Astrocyte (in vitro differentiated cells and primary cell): ENCODE measurements around the gene CDC42BPA. TPM values are rescaled to one million over a fixed set of nuclear protein-coding genes. Genes with fewer than 3 reads are reported as not detected.

Experiments used
- DNase-seq: peaks from one replicate; pipeline ENCODE4 v3.0.0-alpha.2; 2010; ENCODE audit warnings: low read depth
- FAIRE-seq: peaks from 2 replicates; lab custom pipeline; 2011; peaks lifted over from hg19 to GRCh38; lab: Jason Lieb, UNC
- H2AFZ ChIP-seq: 2 replicates; pipeline ENCODE4 v1.6.0; 2012; ENCODE audit warnings: low read depth, low read length, inconsistent platforms
- H3K27ac ChIP-seq: 2 replicates; pipeline ENCODE4 v1.5.1; 2011; ENCODE audit warnings: low read depth, low read length, inconsistent platforms
- H3K27me3 ChIP-seq: 2 replicates; pipeline ENCODE4 v1.6.0; 2011; ENCODE audit warnings: low read length, inconsistent platforms; ENCODE audit not compliant: insufficient read depth
- H3K36me3 ChIP-seq: 2 replicates; pipeline ENCODE4 v1.5.1; 2011; ENCODE audit warnings: low read length, inconsistent platforms; ENCODE audit not compliant: insufficient read depth
- H3K4me1 ChIP-seq: 2 replicates; pipeline ENCODE4 v1.5.1; 2011; ENCODE audit warnings: low read length, inconsistent platforms; ENCODE audit not compliant: insufficient read depth
- H3K4me2 ChIP-seq: 2 replicates; pipeline ENCODE4 v1.6.0; 2012; ENCODE audit warnings: low read length, inconsistent platforms
- H3K4me3 ChIP-seq: 2 replicates; pipeline ENCODE4 v1.5.1; 2011; ENCODE audit warnings: low read depth, mild to moderate bottlenecking, low read length, inconsistent platforms; ENCODE audit not compliant: insufficient read depth
- H3K79me2 ChIP-seq: 2 replicates; pipeline ENCODE4 v1.6.0; 2012; ENCODE audit warnings: mild to moderate bottlenecking, low read length, inconsistent platforms; ENCODE audit not compliant: insufficient read depth
- H3K9ac ChIP-seq: 2 replicates; pipeline ENCODE4 v1.6.0; 2012; ENCODE audit warnings: mild to moderate bottlenecking, low read length, inconsistent platforms
- H3K9me3 ChIP-seq: 2 replicates; pipeline ENCODE4 v1.5.1; 2012; ENCODE audit warnings: low read depth, mild to moderate bottlenecking, low read length, inconsistent platforms; ENCODE audit not compliant: insufficient read depth
- H4K20me1 ChIP-seq: 2 replicates; pipeline ENCODE4 v1.6.0; 2012; ENCODE audit warnings: low read length, inconsistent platforms; ENCODE audit not compliant: insufficient read depth
- H3K27ac Mint-ChIP-seq: one replicate; pipeline ENCODE4 v1.8.0; 2021; ENCODE audit warnings: mild to moderate bottlenecking, mixed read lengths; ENCODE audit not compliant: unreplicated experiment
- H3K27me3 Mint-ChIP-seq: one replicate; pipeline ENCODE4 v1.8.0; 2021; ENCODE audit warnings: low read depth, mixed read lengths; ENCODE audit not compliant: unreplicated experiment
- H3K36me3 Mint-ChIP-seq: one replicate; pipeline ENCODE4 v1.8.0; 2021; ENCODE audit warnings: low read depth, mixed read lengths; ENCODE audit not compliant: unreplicated experiment
- H3K4me1 Mint-ChIP-seq: one replicate; pipeline ENCODE4 v1.8.0; 2021; ENCODE audit warnings: low read depth, mixed read lengths; ENCODE audit not compliant: unreplicated experiment
- H3K4me3 Mint-ChIP-seq: one replicate; pipeline ENCODE4 v1.8.0; 2021; ENCODE audit warnings: mild to moderate bottlenecking, moderate library complexity, mixed read lengths; ENCODE audit not compliant: unreplicated experiment
- H3K9me3 Mint-ChIP-seq: one replicate; pipeline ENCODE4 v1.8.0; 2021; ENCODE audit warnings: mild to moderate bottlenecking, mixed read lengths; ENCODE audit not compliant: unreplicated experiment
- EZH2 ChIP-seq: IDR thresholded peaks from 2 replicates; pipeline ENCODE4 v1.6.1; 2012; ENCODE audit warnings: mild to moderate bottlenecking, low read length, inconsistent platforms; ENCODE audit not compliant: insufficient read depth
- total RNA-seq: library from RNA; stranded (reverse); gene quantifications from 2 replicates; pipeline ENCODE4 v1.2.1, GENCODE V29; 2021
- TF ChIP-seq, protein P1 (sequence below): IDR thresholded peaks from 2 replicates; pipeline ENCODE4 v1.5.1; 2011; ENCODE audit warnings: low read depth, mild to moderate bottlenecking, inconsistent platforms, low read length, moderate library complexity; ENCODE audit not compliant: insufficient read depth

Gene CDC42BPA
- total RNA-seq, 1 donor from 2014 or later = 34.5 TPM

DNA sequence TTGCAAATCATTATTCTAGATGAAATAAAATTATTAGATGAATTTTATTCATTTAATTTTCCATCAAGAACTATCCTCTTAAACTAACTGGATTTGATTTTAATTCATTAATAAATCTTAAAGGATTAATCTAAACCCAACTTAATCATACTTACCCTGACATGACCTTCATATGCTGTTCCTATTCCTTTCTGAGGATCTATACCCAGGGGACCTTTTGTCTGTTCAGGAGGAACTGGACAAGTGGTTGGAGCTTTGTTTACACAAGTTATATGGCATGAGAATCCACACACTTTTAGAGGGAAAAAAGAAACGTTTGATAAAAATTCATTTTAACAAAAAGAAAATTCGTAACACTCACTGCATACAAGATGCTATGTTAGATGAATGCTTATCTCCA is 283.0 kb downstream of the CDC42BPA start:
- DNase-seq (no peak), FAIRE-seq (no peak)
- H3K9me3 ChIP-seq = no peaks in the 10 kb centered on the region
- Mint-ChIP-seq H3K27me3 (no peaks in the 10 kb centered on the region), H3K27ac (no peak overlapping the region), H3K4me3 (no peak overlapping the region), H3K9me3 (no peaks in the 10 kb centered on the region), H3K4me1 (peaks cover 1% of the 10 kb centered on the region), H3K36me3 (peaks cover 12% of the 10 kb centered on the region)
- no peak for TF ChIP-seq EZH2
- TF ChIP-seq, protein P1, sequence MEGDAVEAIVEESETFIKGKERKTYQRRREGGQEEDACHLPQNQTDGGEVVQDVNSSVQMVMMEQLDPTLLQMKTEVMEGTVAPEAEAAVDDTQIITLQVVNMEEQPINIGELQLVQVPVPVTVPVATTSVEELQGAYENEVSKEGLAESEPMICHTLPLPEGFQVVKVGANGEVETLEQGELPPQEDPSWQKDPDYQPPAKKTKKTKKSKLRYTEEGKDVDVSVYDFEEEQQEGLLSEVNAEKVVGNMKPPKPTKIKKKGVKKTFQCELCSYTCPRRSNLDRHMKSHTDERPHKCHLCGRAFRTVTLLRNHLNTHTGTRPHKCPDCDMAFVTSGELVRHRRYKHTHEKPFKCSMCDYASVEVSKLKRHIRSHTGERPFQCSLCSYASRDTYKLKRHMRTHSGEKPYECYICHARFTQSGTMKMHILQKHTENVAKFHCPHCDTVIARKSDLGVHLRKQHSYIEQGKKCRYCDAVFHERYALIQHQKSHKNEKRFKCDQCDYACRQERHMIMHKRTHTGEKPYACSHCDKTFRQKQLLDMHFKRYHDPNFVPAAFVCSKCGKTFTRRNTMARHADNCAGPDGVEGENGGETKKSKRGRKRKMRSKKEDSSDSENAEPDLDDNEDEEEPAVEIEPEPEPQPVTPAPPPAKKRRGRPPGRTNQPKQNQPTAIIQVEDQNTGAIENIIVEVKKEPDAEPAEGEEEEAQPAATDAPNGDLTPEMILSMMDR = no peak
- H3K4me3 ChIP-seq = no peak overlapping the region
- no peak overlapping the region for H3K4me2 ChIP-seq
- no peaks in the 10 kb centered on the region for H3K27me3 ChIP-seq
- peaks cover 7% of the 10 kb centered on the region for H3K36me3 ChIP-seq
- no peaks in the 10 kb centered on the region for H4K20me1 ChIP-seq
- H3K79me2 ChIP-seq = no peaks in the 10 kb centered on the region
- H2AFZ ChIP-seq = no peak overlapping the region
- no peaks in the 10 kb centered on the region for H3K4me1 ChIP-seq
- H3K9ac ChIP-seq = no peak overlapping the region
- H3K27ac ChIP-seq = no peak overlapping the region

DNA sequence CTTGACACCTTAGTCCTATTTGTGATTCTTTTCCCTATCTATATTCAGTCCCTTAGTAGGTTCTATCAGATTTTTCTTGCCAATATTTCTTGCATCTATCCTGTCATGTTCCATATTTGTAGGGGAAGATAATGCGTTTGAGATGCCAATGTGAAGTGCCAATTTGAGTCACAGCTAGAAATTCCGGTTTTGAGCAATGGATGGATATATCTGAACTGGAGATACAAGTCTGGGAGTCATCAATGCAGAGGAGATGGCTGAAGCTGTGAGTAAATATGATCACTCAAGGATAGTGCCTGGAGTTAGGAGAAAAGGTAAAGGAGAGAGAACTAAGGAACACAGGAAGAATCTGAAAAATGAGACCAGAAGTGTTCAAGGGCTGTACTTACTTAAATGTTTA is 284.4 kb downstream of the CDC42BPA start:
- no peak overlapping the region for H3K9ac ChIP-seq
- Mint-ChIP-seq H3K4me3 (no peak overlapping the region), H3K36me3 (peaks cover 7% of the 10 kb centered on the region), H3K27ac (no peak overlapping the region), H3K27me3 (no peaks in the 10 kb centered on the region), H3K4me1 (peaks cover 1% of the 10 kb centered on the region), H3K9me3 (no peaks in the 10 kb centered on the region)
- H2AFZ ChIP-seq = no peak overlapping the region
- H3K27ac ChIP-seq = no peak overlapping the region
- TF ChIP-seq, protein P1 = no peak
- TF ChIP-seq EZH2 = no peak
- H3K27me3 ChIP-seq = no peaks in the 10 kb centered on the region
- FAIRE-seq (no peak), DNase-seq (no peak)
- no peaks in the 10 kb centered on the region for H3K4me1 ChIP-seq
- no peak overlapping the region for H3K4me2 ChIP-seq
- H3K4me3 ChIP-seq = no peak overlapping the region
- no peaks in the 10 kb centered on the region for H3K79me2 ChIP-seq
- no peaks in the 10 kb centered on the region for H4K20me1 ChIP-seq
- H3K36me3 ChIP-seq = peaks cover 9% of the 10 kb centered on the region
- H3K9me3 ChIP-seq = no peaks in the 10 kb centered on the region

DNA sequence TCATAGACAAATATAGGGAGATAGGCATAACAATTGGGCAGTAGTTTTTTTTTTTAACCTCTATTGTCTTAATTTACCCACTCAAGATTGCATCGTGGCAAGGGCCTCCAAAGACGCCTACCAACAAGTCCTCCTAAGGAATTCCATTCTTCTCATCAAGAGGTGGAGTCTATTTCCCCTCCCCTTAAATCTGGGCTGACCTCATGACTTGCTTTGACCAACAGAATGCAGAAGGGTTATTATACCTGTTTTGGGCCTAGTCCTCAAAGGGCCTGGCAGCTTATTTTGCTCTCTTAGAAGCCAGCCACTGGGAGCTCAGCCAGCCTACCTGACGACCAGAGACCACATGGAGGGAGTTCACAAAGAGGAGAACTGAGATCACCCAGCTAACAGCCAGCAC is 285.9 kb downstream of the CDC42BPA start:
- Mint-ChIP-seq H3K4me3 (no peak overlapping the region), H3K27ac (no peak overlapping the region)
- no peak for FAIRE-seq

More for the DNA sequence above, 285.9 kb downstream of the CDC42BPA start:
- Histone ChIP-seq H3K36me3 (peaks cover 11% of the 10 kb centered on the region), H3K9ac (no peak overlapping the region), H3K27ac (no peak overlapping the region), H3K4me2 (no peak overlapping the region), H3K4me1 (no peaks in the 10 kb centered on the region), H3K9me3 (no peaks in the 10 kb centered on the region), H3K4me3 (no peak overlapping the region), H4K20me1 (no peaks in the 10 kb centered on the region), H3K79me2 (no peaks in the 10 kb centered on the region), H3K27me3 (no peaks in the 10 kb centered on the region), H2AFZ (no peak overlapping the region)
- DNase-seq = no peak
- H3K4me1 Mint-ChIP-seq = peaks cover 1% of the 10 kb centered on the region
- no peaks in the 10 kb centered on the region for H3K27me3 Mint-ChIP-seq
- TF ChIP-seq EZH2 = no peak
- TF ChIP-seq, protein P1 = no peak
- peaks cover 4% of the 10 kb centered on the region for H3K36me3 Mint-ChIP-seq
- no peaks in the 10 kb centered on the region for H3K9me3 Mint-ChIP-seq
